HCT116 (cell line): ENCODE measurements around the gene RAB4B. TPM values are rescaled to one million over a fixed set of nuclear protein-coding genes. Genes with fewer than 3 reads are reported as not detected.

Experiments
- ATAC-seq: fragments of 200-7000 bp; cut with Tn5 transposase; 2 replicates; pipeline ENCODE4 v1.9.1; 2020; ENCODE audit warnings: mild to moderate bottlenecking, moderate library complexity
- BruUV-seq: library from RNA; stranded (reverse); fragments of 400-500 nt; replicated peaks from 2 replicates; lab custom pipeline; 2021; lab: Mats Ljungman, UMichigan
- CTCF ChIA-PET: fragments of 300-600 bp; sonication (Branson Sonifier 250); formaldehyde crosslinking; loops from one replicate; lab custom pipeline; 2021; ENCODE audit warnings: antibody characterized with exemption; lab: Charles Lee
- POLR2A ChIA-PET: fragments of 300-600, 350-600 bp; sonication (Branson Sonifier 250); formaldehyde crosslinking; loops from one replicate; lab custom pipeline; 2021; ENCODE audit warnings: antibody characterized with exemption; lab: Charles Lee
- RAD21 ChIA-PET, 2 experiments: fragments of 300-600 bp; sonication (Branson Sonifier 250); formaldehyde crosslinking; loops; one replicate each; lab custom pipeline; 2023; ENCODE audit warnings: low total read pairs in 2 of 2; ENCODE audit not compliant: uncharacterized antibody in 2 of 2, unreplicated experiment in 2 of 2, low non-redundant PET in 1 of 2; lab: Charles Lee
- DNase-seq: peaks from one replicate; pipeline ENCODE4 v3.0.0-alpha.2; 2010; ENCODE audit warnings: low read depth, low spot score
- H2AFZ ChIP-seq: fragments of 200-600 bp; shearing (Covaris generic), sonication (generic); 2 replicates; pipeline ENCODE4 v1.6.1; 2017; ENCODE audit warnings: low read depth, mixed run types, mixed read lengths, antibody characterized with exemption, low read length; ENCODE audit not compliant: poor library complexity, severe bottlenecking
- H3K27ac ChIP-seq: 2 replicates; pipeline ENCODE4 v1.5.1; 2012; ENCODE audit warnings: low read depth, low read length
- H3K27me3 ChIP-seq: fragments of 200-600 bp; sonication (generic); 2 replicates; pipeline ENCODE4 v1.6.1; 2016; ENCODE audit warnings: mixed run types, low read length, mixed read lengths; ENCODE audit not compliant: insufficient read depth
- H3K36me3 ChIP-seq, 2 experiments: fragments of 200-500 bp in 1 of 2; fragments of 200-600 bp in 1 of 2; sonication (Bioruptor generic) in 1 of 2; sonication (generic) in 1 of 2; 2 replicates each; pipeline versions ENCODE4 v1.5.1 to v1.6.1; 2014 to 2016; ENCODE audit warnings: low read length in 2 of 2, inconsistent platforms in 1 of 2, mixed read lengths in 1 of 2, mixed run types in 1 of 2; ENCODE audit not compliant: insufficient read depth in 2 of 2, control insufficient read depth in 1 of 2
- H3K4me1 ChIP-seq, 2 experiments: fragments of 200-600 bp in 1 of 2; sonication (generic) in 1 of 2; 2 replicates each; pipeline versions ENCODE4 v1.5.1 to v1.6.1; 2012 to 2017; ENCODE audit warnings: low read length in 2 of 2, inconsistent platforms in 1 of 2, mild to moderate bottlenecking in 1 of 2, mixed read lengths in 1 of 2, mixed run types in 1 of 2, moderate library complexity in 1 of 2; ENCODE audit not compliant: insufficient read depth in 2 of 2, control insufficient read depth in 1 of 2
- H3K4me2 ChIP-seq: fragments of 200-600 bp; sonication (generic); 2 replicates; pipeline ENCODE4 v1.6.1; 2017; ENCODE audit warnings: mixed run types, low read length, mixed read lengths
- H3K4me3 ChIP-seq, 2 experiments: fragments of 200-600 bp in 1 of 2; sonication (generic) in 1 of 2; replicated peaks in 1 of 2; 2 replicates each; pipeline ENCODE4 v1.5.1; 2011 to 2016; ENCODE audit warnings: low read length in 2 of 2, control low read depth in 1 of 2, low read depth in 1 of 2, mild to moderate bottlenecking in 1 of 2, mixed read lengths in 1 of 2, mixed run types in 1 of 2
- H3K79me2 ChIP-seq: fragments of 200-600 bp; sonication (generic); 2 replicates; pipeline ENCODE4 v1.6.1; 2017; ENCODE audit warnings: mild to moderate bottlenecking, mixed run types, low read length, moderate library complexity, mixed read lengths; ENCODE audit not compliant: insufficient read depth
- H3K9ac ChIP-seq: fragments of 200-600 bp; sonication (generic); 2 replicates; pipeline ENCODE4 v1.6.1; 2016; ENCODE audit warnings: low read length, mixed read lengths
- H3K9me2 ChIP-seq: fragments of 200-600 bp; sonication (generic), shearing (Covaris generic); 2 replicates; pipeline ENCODE4 v1.6.1; 2017; ENCODE audit warnings: mixed run types, mild to moderate bottlenecking, moderate library complexity; ENCODE audit not compliant: insufficient read depth
- H3K9me3 ChIP-seq, 2 experiments: fragments of 200-500 bp in 1 of 2; fragments of 200-600 bp in 1 of 2; sonication (Bioruptor generic) in 1 of 2; sonication (generic) in 1 of 2; 2 replicates each; pipeline ENCODE4 v1.6.1; 2014 to 2017; ENCODE audit warnings: low read length in 2 of 2, mixed read lengths in 2 of 2, inconsistent platforms in 1 of 2, low read depth in 1 of 2, mild to moderate bottlenecking in 1 of 2, mixed run types in 1 of 2, moderate library complexity in 1 of 2; ENCODE audit not compliant: control insufficient read depth in 1 of 2, insufficient read depth in 1 of 2
- H4K20me1 ChIP-seq: fragments of 200-600 bp; sonication (generic), shearing (Covaris generic); 2 replicates; pipeline ENCODE4 v1.6.1; 2017; ENCODE audit warnings: mixed run types, mild to moderate bottlenecking, moderate library complexity; ENCODE audit not compliant: insufficient read depth
- CTCF ChIP-seq, 3 experiments: fragments of 200-600 bp in 1 of 3; sonication (generic) in 1 of 3; IDR thresholded peaks in 2 of 3; conservative IDR thresholded peaks in 1 of 3; 2 replicates each; pipeline ENCODE4 v1.5.1; 2012 to 2017; ENCODE audit warnings: low read depth in 2 of 3, low read length in 2 of 3, antibody characterized with exemption in 1 of 3, borderline replicate concordance in 1 of 3, control low read depth in 1 of 3, mild to moderate bottlenecking in 1 of 3, mixed read lengths in 1 of 3, mixed run types in 1 of 3, moderate library complexity in 1 of 3; ENCODE audit not compliant: insufficient read depth in 1 of 3
- EGR1 ChIP-seq: IDR thresholded peaks from 2 replicates; pipeline ENCODE4 v1.6.1; 2012; ENCODE audit warnings: low read depth
- FOSL1 ChIP-seq: IDR thresholded peaks from 2 replicates; pipeline ENCODE4 v1.6.1; 2012; ENCODE audit warnings: low read depth
- POLR2AphosphoS5 ChIP-seq: IDR thresholded peaks from 2 replicates; pipeline ENCODE4 v1.6.1; 2011; ENCODE audit warnings: mild to moderate bottlenecking, low read depth, low read length, moderate library complexity
- RAD21 ChIP-seq: IDR thresholded peaks from 2 replicates; pipeline ENCODE4 v1.6.1; 2012; ENCODE audit warnings: low read depth, mild to moderate bottlenecking
- SIN3A ChIP-seq: IDR thresholded peaks from 2 replicates; pipeline ENCODE4 v1.6.1; 2012; ENCODE audit warnings: low read depth
- ZFX ChIP-seq: fragments of 450-650 bp; IDR thresholded peaks from 2 replicates; pipeline ENCODE4 v1.6.1; 2017
- intact Hi-C: fragments of 100-400 bp; cut with micrococcal nuclease; formaldehyde crosslinking; loops from 2 replicates; pipeline ENCODE4 v1.10.0; 2022
- total RNA-seq: library from RNA; stranded (reverse); gene quantifications from one replicate; pipeline ENCODE4 v1.2.1, GENCODE V29; 2021; ENCODE audit not compliant: unreplicated experiment
- TF ChIP-seq, protein P1 (sequence below): IDR thresholded peaks from 2 replicates; pipeline ENCODE4 v1.6.1; 2012

RAB4B gene
- total RNA-seq, 1 experiment from 2014 or later = 18.7 TPM

- Histone ChIP-seq H3K4me2 (no peak overlapping the region), H3K4me3 (no peak overlapping the region), H3K79me2 (peaks cover 67% of the 10 kb centered on the region), H2AFZ (no peak overlapping the region)
- DNase-seq (no peak), ATAC-seq (no peak)
- no TSS peak for BruUV-seq
- TF ChIP-seq, protein P1, sequence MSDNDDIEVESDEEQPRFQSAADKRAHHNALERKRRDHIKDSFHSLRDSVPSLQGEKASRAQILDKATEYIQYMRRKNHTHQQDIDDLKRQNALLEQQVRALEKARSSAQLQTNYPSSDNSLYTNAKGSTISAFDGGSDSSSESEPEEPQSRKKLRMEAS = no peak
- no peak for TF ChIP-seq POLR2AphosphoS5
- TF ChIP-seq FOSL1 = no peak
- TF ChIP-seq CTCF (IDR thresholded peaks at IDR 0.05 in 2 of 3, conservative IDR thresholded peaks at IDR 0.05 in 1 of 3; ENCODE audit: borderline replicate concordance in 1 of 3, insufficient read depth in 1 of 3, low read depth in 2 of 3, low read length in 2 of 3) = no peak
- TF ChIP-seq ZFX = no peak
- TF ChIP-seq EGR1 = no peak
- TF ChIP-seq RAD21 = no peak
- TF ChIP-seq SIN3A = no peak
- TF ChIP-seq, all 23 proteins: peak for 0
- H3K9ac ChIP-seq = no peak overlapping the region
- CTCF ChIA-PET = no interaction called here
- peak overlapping the region; percentile 8; the same call in 1 of the 2 replicates for H3K27ac ChIP-seq
- H4K20me1 ChIP-seq = no peaks in the 10 kb centered on the region
- POLR2A ChIA-PET = no interaction called here
- H3K9me3 ChIP-seq = no peaks in the 10 kb centered on the region
- RAD21 ChIA-PET = no interaction called here
- no peaks in the 10 kb centered on the region for H3K9me2 ChIP-seq
- intact Hi-C loops = no loop called here
- no peaks in the 10 kb centered on the region for H3K27me3 ChIP-seq
- H3K4me1 ChIP-seq = peaks cover 14 to 55% of the 10 kb centered on the region in 2 experiments
- H3K36me3 ChIP-seq = peaks cover 10 to 23% of the 10 kb centered on the region in 2 experiments; a peak in 3 of 4 replicates
These were observed 22.9 kb downstream of the RAB4B start for GRCh38 chr19:40800997-40801377.
